Fibroblast of gingiva (primary cell): ENCODE measurements around the gene NUP210.
"Not testable (repeated sequence)": the region's sequence is repeated elsewhere in the genome, so short reads cannot be mapped to it uniquely, and the experiment has no call there.

Experiments used
- DNase-seq: peaks from one replicate; pipeline ENCODE4 v3.0.0-alpha.2; 2011; ENCODE audit warnings: low read depth

NUP210 gene

DNA sequence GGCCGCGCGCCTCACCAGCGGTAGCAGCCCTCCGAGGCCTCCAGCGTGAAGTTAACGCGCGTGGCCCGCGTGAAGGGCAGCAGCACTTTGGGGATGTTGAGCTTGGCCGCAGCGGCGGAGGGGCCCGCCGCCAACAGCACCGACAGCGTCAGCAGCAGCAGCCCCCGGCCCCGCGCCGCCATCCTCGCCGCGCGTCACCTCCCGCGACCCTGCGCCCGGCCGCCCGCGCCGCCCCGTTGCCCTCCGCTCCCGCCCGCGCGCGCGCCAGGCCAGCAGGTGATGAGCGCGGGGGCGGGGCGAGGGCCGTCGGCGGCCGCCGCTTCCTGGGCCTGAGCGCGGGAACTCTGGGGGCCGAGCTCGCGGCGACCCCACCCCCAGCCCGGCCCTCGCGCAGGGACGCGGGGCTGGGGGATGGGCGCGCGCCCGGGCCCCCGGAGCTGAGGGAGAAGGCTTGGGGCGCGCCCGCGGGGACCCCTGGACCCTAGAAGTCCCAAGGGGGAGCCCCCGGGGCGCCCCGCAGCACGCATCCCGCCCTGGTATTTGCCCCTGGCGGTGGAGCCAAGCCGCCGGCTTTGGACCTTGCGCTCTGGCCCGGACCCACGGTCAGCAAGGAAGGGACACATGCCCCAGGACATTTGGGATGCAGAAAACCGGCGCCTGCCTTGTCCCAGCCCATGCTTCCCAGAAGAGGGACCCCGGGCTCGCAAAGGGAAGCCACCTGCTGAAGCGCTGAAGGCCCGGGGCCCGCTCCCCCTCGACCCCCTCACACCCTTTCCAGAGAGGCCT, at the start of gene NUP210:
Gene NUP210, minus strand, starts transcription at position 278 of the 786 bp plus-strand sequence. Its CDS starts 96 bp downstream, at position 182.
- DNase-seq = no peak

DNA sequence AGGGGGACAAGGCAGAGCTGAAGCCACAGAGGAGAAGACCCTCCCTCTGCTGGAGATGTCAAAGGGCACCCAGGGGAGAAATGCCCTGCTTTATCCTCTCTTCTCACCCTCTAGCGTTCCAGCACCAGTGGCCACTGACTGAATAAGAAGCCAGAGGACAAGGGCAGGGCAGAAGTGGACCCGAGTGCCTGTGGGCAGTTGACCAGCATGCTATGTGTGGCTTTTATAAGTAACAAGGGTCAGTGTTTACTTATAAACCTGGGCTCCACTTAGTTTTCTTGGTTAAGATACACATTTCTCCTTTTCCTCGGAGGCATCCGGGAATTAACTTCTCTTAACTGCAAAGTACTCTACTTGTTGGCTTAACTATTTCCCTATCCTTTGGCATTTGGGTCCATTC, 46.7 kb upstream of the NUP210 start:
- DNase-seq = no peak

GRCh38 chr3:13465236-13465873, 45.2 kb upstream of the NUP210 start:
- no peak for DNase-seq

- no peak for DNase-seq
Observed at GRCh38 chr3:13463618-13464400, 43.7 kb upstream of the NUP210 start.

- no peak for DNase-seq
Observed at GRCh38 chr3:13462822-13463221, 42.7 kb upstream of the NUP210 start.

DNA sequence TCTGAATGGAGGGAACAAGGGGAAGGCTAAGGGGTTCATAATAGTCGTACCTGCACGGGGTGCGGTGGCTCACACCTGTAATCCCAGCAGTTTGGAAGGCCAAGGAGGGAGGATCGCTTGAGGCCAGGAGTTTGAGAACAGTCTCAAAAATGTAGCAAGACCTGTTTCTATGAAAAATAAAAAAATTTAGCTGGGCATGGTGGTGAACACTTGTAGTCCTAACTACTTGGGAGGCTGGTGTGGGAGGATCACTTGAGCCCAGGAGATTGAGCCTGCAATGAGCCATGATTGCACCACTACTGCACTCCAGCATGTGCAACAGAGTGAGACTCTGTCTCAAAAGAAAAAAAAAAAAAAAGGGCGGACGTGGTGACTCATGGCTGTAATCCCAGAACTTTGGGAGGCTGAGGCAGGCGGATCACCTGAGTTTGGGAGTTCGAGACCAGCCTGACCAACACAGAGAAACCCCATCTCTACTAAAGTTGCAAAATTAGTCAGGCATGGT, 42.1 kb upstream of the NUP210 start:
- no peak for DNase-seq

DNA sequence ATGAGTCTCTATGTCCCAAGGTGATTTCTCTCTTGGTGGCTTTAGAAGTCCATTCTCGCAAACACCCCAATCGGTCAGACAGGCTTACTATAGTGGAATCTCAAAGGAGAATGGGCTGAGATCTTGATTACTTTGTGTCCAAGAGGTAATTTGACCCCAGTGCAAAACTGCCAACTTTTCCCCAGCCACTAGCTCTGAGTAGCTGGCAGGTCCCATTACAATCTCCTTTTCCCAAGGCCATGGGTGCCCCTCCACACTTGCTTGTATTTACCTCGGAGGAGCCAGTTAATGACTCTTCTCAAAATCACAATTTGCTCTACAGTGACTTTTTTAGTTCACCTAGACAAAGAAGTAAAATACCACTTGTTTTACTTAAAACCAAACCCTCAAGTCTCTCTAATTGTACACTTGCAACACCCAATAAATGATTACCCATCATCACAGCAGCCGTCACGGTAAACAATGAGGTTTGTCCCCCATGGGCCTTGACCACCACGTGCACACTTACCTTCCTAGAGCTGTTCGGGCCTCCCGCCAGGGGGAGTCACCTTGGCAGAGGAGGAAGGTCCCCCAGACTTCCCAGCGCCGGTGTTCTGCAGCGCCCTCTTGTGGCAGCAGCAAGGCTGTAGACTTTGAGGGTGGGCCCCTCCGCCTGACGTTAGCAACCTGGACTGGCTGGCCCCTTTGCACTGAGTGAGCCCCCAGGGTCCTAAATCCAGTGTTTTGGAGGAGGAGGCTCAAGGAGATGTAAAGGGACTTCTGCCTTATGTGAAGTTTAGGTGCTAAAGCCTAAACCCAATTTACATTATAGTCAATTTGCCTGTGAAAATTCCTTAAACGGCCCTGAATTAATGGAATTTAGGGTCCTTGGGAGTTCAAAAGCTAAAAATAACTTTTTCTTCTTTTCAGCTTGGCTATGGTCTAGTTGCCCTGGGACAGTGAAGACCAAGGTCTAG, 41.3 kb upstream of the NUP210 start:
- DNase-seq = no peak

- DNase-seq = no peak
Observed at GRCh38 chr3:13460341-13460736, 40.2 kb upstream of the NUP210 start.

GRCh38 chr3:13459605-13460340, 39.7 kb upstream of the NUP210 start:
- no peak for DNase-seq

- DNase-seq = no peak
Observed at GRCh38 chr3:13457593-13457992, 37.5 kb upstream of the NUP210 start.

- no peak for DNase-seq
Observed at GRCh38 chr3:13455644-13456043, 35.5 kb upstream of the NUP210 start.

GRCh38 chr3:13452490-13453335, 32.6 kb upstream of the NUP210 start:
- DNase-seq = peak; percentile 39

DNA sequence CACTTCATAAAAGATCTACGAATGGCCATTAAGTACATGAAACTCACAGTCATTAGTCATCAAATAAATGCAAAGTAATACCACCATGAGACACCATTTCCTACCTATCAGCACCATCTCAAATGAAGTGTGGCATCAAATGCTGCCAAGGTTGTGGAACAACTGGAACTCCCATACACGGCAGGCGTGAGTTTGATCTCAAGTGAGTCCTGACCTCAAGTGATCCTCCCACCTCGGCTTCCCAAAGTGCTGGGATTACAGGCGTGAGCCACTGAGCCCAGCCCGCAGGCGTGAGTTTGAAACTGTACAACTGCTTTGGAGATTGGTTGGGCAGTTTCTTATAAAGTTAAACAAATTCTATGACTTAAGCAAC, 31.2 kb upstream of the NUP210 start:
- DNase-seq = no peak

GRCh38 chr3:13442882-13443281, 22.8 kb upstream of the NUP210 start:
- DNase-seq = not testable (repeated sequence)

- no peak for DNase-seq
Observed at GRCh38 chr3:13440204-13440817, 20.2 kb upstream of the NUP210 start.

DNA sequence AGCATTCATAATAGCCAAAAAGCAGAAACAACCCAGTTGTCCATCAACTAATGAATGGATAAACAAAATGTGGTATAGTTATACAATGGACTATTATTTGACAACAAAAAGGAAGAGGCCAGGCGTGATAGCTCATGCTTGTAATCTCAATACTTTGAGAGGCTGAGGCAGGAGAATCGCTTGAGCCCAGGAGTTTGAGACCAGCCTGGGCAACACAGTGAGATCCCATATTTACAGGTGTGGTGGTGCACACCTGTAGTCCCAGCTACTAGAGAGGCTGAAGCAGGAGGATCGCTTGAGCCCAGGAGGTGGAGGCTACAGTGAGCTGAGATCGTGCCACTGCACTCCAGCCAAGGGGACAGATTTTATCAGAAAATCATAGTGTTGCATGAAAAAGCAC, 16.1 kb upstream of the NUP210 start:
- DNase-seq = not testable (repeated sequence)

- DNase-seq = no peak
Observed at GRCh38 chr3:13433912-13434311, 13.8 kb upstream of the NUP210 start.

GRCh38 chr3:13432093-13432492, 12.0 kb upstream of the NUP210 start:
- DNase-seq = no peak

- not testable (repeated sequence) for DNase-seq
Observed at GRCh38 chr3:13430411-13430875, 10.3 kb upstream of the NUP210 start.
